Astrocyte of the cerebellum (primary cell): ENCODE results near the gene PYGL.

Experiments
- DNase-seq: peaks from one replicate; pipeline ENCODE4 v3.0.0-alpha.2; 2011; ENCODE audit warnings: low read depth
- H3K4me3 ChIP-seq: 2 replicates; pipeline ENCODE4 v1.5.1; 2011; ENCODE audit warnings: mild to moderate bottlenecking, low read depth, low read length, moderate library complexity
- in situ Hi-C: cut with HindIII; loops from 2 replicates; pipeline ENCODE4 v1.10.0; 2017; ENCODE audit warnings: low sequenced_read_pairs
- TF ChIP-seq, protein P1 (sequence below): IDR thresholded peaks from 2 replicates; pipeline ENCODE4 v1.5.1; 2012; ENCODE audit warnings: low read length, low read depth, moderate library complexity, mild to moderate bottlenecking; ENCODE audit errors: missing control alignments

The PYGL gene

DNA sequence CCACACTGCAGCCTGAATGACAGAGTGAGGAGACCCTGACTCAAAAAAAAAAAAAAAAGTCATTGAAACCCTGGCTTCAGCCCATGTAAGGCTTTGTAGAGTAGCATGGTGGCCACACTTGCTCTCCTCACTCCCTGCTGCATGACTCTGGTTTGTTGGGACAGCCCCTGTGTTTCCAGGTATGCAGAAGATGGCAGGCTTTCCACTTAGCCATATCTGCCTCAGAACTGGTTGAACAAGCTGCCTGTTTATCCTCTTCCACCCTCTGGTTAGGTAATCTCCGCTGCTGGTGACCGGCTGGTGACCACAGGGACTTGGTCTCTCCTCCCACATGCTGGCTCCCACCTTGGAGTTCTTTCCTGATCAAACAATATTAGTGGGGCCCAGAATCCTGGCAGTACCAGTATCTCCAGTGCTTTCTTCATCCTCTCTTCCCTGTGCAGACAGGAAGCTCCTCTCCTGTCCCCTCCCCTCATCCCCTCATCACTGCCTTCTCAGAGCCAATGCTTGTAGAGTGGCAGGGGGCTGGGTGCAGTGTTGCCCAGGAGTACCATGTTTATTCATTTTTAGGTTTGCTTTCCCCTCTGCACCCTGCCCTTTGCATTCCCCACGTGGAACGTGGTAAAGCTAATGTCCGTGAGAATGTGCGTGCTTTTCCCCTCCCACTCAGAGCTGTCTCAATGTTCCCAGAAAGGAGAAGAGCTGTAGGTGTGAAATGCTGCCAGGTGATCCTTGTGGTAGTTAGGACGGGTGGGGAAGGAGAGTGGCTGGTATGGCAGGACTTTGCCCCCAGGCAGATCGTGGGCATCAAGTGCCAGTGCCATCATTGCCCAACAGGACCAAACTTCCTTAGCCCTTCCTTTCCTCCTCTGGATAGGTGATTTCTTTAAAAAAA, 61.1 kb downstream of the PYGL start:
- TF ChIP-seq, protein P1, sequence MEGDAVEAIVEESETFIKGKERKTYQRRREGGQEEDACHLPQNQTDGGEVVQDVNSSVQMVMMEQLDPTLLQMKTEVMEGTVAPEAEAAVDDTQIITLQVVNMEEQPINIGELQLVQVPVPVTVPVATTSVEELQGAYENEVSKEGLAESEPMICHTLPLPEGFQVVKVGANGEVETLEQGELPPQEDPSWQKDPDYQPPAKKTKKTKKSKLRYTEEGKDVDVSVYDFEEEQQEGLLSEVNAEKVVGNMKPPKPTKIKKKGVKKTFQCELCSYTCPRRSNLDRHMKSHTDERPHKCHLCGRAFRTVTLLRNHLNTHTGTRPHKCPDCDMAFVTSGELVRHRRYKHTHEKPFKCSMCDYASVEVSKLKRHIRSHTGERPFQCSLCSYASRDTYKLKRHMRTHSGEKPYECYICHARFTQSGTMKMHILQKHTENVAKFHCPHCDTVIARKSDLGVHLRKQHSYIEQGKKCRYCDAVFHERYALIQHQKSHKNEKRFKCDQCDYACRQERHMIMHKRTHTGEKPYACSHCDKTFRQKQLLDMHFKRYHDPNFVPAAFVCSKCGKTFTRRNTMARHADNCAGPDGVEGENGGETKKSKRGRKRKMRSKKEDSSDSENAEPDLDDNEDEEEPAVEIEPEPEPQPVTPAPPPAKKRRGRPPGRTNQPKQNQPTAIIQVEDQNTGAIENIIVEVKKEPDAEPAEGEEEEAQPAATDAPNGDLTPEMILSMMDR: no peak
- DNase-seq: no peak
- H3K4me3 ChIP-seq: no peak overlapping the region
- in situ Hi-C loops: no loop called here

DNA sequence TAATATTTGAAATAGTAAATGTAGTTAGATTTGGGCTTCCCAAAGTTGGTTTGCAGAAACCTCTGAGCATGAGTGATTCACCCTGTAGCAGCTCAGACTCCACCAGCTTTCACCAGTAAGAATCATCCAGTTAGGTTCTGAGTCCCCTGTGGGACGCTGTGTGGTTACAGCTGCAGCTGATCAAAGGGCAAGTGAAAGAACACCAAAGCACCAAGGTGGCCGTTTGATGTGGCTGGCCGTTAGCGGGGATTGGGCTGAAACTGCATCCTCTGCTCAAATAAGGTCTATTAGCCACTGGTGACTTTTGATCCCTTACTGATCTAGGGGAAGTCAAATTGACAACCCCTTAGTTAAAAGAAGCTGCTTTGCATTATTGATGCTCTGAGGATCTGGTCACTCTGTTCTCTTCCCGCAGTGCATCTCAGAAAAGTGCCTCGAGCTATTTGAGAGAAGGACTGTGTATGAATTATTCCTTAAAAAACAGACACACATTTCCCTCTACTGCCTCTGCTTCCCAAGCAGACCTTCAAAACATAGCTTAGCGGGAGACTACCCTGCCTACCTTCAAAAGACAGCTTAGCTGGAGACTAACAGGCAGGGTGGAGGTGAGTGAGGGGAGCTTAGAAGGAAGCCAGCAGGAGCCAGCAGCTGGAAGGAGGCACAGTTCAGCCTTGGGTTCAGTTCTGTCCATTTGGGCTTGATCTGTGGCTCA, 68.8 kb downstream of the PYGL start:
- TF ChIP-seq, protein P1: no peak
- H3K4me3 ChIP-seq: no peak overlapping the region
- peak; percentile 19 for DNase-seq
- in situ Hi-C loops: no loop called here

DNA sequence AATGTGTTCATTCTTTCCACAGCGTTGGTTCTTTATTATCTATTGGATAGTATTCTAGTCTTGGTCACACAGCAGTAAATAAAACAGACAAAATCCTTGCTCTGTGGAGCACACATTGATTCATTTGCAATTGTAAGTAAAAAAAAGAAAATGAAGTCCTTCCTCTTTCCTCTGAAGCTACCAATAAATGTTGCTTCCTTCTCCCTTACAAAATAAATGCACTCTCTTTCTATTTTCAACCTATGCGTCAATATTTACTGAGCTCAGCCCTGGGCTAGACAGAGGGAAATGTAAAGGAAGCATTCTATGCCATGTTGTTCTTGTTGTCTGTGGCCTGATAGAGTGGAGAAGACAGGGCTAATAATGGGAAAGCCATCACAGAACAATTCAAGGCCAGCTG, 69.5 kb downstream of the PYGL start:
- no peak for DNase-seq
- no peak overlapping the region for H3K4me3 ChIP-seq
- in situ Hi-C loops: no loop called here
- TF ChIP-seq, protein P1: no peak

DNA sequence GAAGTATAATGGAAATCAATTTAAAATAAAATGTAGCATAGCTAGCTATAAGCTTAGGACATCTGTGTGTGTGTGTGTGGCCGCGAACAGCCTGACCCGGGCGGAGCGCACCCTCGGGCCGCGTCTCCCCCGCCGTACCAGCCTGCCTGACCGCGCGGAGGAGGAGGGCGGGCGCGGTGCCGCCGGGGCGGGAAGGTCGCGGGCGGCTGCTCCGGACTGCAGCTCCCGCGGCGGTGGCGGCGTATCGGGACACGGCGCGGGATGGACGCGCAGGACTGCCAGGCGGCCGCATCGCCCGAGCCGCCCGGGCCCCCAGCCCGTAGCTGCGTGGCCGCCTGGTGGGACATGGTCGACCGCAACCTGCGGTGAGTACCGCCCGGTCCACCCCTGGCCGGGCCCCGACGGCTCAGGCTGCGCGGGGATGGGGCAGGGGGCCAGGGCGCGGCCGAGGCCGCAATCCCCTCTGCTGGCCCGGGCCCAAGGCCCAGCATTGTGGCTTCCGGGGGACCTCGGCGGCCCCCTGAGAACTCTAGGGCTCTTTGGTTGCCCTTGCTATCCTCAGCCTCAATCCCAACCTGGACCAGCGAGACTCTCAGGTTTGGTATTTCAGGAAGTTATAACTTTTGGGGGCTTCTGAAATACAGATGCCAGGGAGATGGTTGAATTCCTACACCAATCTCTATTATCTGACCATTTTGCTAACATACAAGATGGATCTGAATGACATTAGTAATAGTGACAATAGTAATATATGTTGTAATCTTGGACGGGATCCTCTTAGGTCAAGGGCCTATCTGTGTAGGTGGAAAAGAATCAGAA, 72.2 kb downstream of the PYGL start, which contains the start of gene ABHD12B:
ABHD12B (plus strand) TSS at position 140 of the 819 bp plus-strand sequence; CDS start at position 262, 122 bp downstream.
- no peak for DNase-seq
- H3K4me3 ChIP-seq: peak within 1 kb of the TSS; percentile 11
- in situ Hi-C loops: no loop called here
- TF ChIP-seq, protein P1: no peak

DNA sequence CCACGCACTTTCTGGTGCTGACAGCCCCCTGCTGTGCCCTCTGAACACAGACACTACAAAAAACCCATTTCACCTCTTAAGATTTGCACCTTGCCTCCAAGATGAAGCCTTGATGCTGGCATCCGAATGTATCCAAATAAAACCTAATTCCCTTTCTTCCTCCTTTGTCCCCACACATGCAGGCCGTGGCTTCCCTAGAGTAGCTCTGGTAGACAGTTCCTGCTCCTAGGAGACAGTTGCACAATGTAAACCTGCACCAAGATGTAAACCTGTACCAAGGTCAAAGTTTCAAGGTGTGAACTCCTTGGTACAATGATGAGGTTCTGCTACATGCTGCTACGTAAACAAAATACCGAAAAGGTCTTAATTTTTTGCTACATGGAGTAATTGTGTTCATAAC, 73.1 kb downstream of the PYGL start:
- no peak overlapping the region for H3K4me3 ChIP-seq
- in situ Hi-C loops: no loop called here
- TF ChIP-seq, protein P1: no peak
- no peak for DNase-seq
